ENCODE results near the gene TRIM37. TPM values are rescaled to one million over a fixed set of nuclear protein-coding genes. Genes with fewer than 3 reads are reported as not detected.
"Not testable (repeated sequence)": the region's sequence is repeated elsewhere in the genome, so short reads cannot be mapped to it uniquely, and the experiment has no call there.

The TRIM37 gene
- total RNA-seq, 1 donor from 2014 or later: 39.0 TPM

DNA sequence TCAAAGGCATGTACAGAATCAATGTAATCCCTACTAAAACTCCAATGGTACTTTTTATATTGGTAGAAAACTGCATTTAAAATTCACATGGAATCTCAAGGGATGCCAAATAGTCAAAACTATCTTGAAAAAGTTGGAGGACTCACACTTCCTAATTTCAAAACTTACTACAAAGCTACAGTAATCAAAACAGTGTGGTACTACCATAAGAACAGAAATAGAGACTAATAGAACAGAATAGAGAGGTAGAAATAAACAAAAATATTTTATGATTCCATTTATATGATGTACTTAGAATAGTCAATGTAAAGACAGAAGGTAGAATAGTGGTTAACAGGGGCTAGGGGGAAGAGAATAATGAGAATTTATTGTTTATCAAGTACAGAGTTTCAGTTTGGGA is 8.8 kb downstream of the TRIM37 start:
- TF ChIP-seq, protein P1, sequence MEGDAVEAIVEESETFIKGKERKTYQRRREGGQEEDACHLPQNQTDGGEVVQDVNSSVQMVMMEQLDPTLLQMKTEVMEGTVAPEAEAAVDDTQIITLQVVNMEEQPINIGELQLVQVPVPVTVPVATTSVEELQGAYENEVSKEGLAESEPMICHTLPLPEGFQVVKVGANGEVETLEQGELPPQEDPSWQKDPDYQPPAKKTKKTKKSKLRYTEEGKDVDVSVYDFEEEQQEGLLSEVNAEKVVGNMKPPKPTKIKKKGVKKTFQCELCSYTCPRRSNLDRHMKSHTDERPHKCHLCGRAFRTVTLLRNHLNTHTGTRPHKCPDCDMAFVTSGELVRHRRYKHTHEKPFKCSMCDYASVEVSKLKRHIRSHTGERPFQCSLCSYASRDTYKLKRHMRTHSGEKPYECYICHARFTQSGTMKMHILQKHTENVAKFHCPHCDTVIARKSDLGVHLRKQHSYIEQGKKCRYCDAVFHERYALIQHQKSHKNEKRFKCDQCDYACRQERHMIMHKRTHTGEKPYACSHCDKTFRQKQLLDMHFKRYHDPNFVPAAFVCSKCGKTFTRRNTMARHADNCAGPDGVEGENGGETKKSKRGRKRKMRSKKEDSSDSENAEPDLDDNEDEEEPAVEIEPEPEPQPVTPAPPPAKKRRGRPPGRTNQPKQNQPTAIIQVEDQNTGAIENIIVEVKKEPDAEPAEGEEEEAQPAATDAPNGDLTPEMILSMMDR (conservative IDR thresholded peaks at IDR 0.05): no peak
- no peaks in the 10 kb centered on the region for H3K4me1 Mint-ChIP-seq

DNA sequence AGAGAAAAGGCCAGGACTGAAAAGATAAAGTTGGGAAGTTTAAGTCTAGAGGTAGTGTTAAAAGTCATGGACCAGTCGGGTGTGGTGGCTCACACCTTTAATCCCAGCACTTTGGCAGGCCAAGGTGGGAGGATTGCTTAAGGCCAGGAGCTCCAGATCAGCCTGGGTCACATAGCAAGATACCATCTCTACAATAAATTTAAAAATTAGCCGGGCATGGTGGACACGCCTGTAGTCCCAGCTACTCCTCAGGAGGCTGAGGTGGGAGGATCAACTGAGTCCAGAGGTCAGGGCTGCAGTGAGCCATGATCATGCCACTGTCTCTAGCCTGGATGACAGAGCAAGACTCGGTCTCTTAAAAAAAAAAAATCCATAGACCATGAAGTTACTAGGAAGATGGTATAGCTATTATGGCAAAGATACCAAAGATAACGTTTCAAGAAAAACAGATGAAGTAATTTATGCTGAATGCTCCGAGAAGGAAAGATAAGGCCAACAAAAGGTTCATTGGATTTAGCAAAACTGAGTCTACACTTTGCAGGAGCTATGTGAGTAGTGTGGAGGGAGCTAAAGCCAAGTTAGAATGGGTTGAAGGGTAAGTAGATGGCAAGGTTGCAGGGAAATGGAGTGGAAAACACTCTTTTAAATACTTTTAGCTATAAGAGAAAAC is 11.7 kb downstream of the TRIM37 start:
- peaks cover 12% of the 10 kb centered on the region for H3K36me3 Mint-ChIP-seq (ENCODE audit: low read depth)
- no peak for DNase-seq (ENCODE audit: low read depth, low spot score)
- H3K27ac Mint-ChIP-seq (ENCODE audit: unreplicated experiment): no peak overlapping the region
- H3K4me1 Mint-ChIP-seq: no peaks in the 10 kb centered on the region
- no peaks in the 10 kb centered on the region for H3K27me3 Mint-ChIP-seq (ENCODE audit: low read depth)
- TF ChIP-seq, protein P1 (conservative IDR thresholded peaks at IDR 0.05): no peak
- peaks cover 5% of the 10 kb centered on the region for H3K9me3 Mint-ChIP-seq
- H3K4me3 Mint-ChIP-seq: no peak overlapping the region

More for the DNA sequence above, 8.8 kb downstream of the TRIM37 start:
- no peak for DNase-seq (ENCODE audit: low read depth, low spot score)
- H3K36me3 Mint-ChIP-seq (ENCODE audit: low read depth): peaks cover 17% of the 10 kb centered on the region
- H3K4me3 Mint-ChIP-seq: no peak overlapping the region
- H3K27me3 Mint-ChIP-seq (ENCODE audit: low read depth): no peaks in the 10 kb centered on the region
- H3K27ac Mint-ChIP-seq (ENCODE audit: unreplicated experiment): no peak overlapping the region
- H3K9me3 Mint-ChIP-seq: peaks cover 10% of the 10 kb centered on the region

DNA sequence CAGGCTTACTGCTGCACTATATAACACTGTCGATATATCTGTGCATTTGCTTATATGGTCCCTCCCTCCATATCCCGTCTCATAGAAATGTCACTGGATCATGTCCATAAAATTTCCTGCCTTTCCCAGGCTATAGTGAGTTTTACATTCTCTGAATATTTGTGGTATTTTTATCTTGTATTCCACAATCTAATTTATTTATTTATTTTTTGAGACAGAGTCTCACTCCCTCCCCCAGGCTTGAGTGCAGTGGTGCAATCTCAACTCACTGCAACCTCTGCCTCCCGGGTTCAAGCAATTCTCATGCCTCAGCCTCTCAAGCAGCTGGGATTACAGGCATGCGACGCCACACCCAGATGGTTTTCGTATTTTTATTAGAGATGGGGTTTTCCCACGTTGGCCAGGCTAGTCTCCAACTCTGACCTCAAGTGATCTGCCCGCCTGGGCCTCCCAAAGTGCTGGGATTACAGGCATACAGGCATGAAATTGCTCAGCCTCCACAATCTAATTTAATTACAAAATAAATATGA is 12.9 kb downstream of the TRIM37 start:
- Mint-ChIP-seq H3K27me3 (ENCODE audit: low read depth) (no peaks in the 10 kb centered on the region), H3K27ac (ENCODE audit: unreplicated experiment) (no peak overlapping the region), H3K9me3 (peaks cover 4% of the 10 kb centered on the region)

DNA sequence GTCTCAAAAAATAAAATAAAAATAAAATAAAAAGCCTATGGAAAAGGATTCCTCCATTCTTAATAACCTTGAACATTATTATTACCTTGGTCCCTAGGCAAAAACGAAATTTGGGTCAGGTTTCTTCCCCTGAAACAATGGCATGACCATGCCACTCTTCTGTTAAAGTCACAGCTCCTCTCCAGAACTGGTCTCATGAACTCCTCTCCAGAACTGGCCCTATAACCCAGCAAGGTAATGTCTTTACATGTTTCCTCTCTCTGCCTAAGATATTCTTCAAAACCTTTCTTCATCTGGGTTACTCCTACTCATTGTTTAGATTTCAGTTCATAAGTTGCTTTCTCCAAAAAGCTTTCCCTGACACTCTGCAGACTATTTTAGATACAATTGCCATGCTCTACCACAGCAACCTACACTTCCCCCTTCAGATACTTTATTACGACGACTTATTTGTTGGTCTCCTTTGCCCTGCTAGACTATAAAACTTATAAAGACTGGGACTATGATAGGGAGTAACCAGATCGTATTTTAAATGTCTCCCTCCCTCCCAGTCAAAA is 13.5 kb downstream of the TRIM37 start:
- TF ChIP-seq, protein P1 (conservative IDR thresholded peaks at IDR 0.05): no peak
- Mint-ChIP-seq H3K27me3 (ENCODE audit: low read depth) (no peaks in the 10 kb centered on the region), H3K27ac (ENCODE audit: unreplicated experiment) (no peak overlapping the region), H3K4me3 (no peak overlapping the region), H3K4me1 (no peaks in the 10 kb centered on the region), H3K36me3 (ENCODE audit: low read depth) (peaks cover 9% of the 10 kb centered on the region), H3K9me3 (peaks cover 4% of the 10 kb centered on the region)
- no peak for DNase-seq (ENCODE audit: low read depth, low spot score)

More for the DNA sequence above, 12.9 kb downstream of the TRIM37 start:
- no peak overlapping the region for H3K4me3 Mint-ChIP-seq
- peaks cover 9% of the 10 kb centered on the region for H3K36me3 Mint-ChIP-seq (ENCODE audit: low read depth)
- no peaks in the 10 kb centered on the region for H3K4me1 Mint-ChIP-seq
- TF ChIP-seq, protein P1 (conservative IDR thresholded peaks at IDR 0.05): no peak
- DNase-seq (ENCODE audit: low read depth, low spot score): no peak

DNA sequence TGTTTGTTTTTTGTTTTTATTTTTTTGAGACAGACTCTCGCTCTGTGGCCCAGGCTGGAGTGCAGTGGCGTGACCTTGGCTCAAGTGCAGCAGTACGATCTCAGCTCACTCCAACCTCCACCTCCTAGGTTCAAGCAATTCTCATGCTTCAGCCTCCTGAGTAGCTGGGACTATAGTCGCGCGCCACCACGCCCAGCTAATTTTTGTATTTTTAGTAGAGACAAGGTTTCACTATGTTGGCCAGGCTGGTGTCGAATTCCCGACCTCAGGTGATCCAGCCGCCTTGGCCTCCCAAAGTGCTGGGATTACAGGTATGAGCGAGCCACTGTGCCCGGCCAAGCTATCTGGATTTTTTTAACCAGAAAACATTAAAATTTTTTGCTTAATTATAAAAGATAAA is 16.1 kb downstream of the TRIM37 start:
- H3K4me1 Mint-ChIP-seq; DNase-seq (ENCODE audit: low read depth, low spot score); H3K4me3 Mint-ChIP-seq; H3K27ac Mint-ChIP-seq (ENCODE audit: unreplicated experiment); H3K27me3 Mint-ChIP-seq (ENCODE audit: low read depth); H3K36me3 Mint-ChIP-seq (ENCODE audit: low read depth); H3K9me3 Mint-ChIP-seq: not testable (repeated sequence)

GRCh38 chr17:59084154-59084553 is 22.5 kb downstream of the TRIM37 start:
- Mint-ChIP-seq H3K36me3 (ENCODE audit: low read depth) (peaks cover 11% of the 10 kb centered on the region), H3K4me3 (no peak overlapping the region), H3K4me1 (no peaks in the 10 kb centered on the region)

More at GRCh38 chr17:59084154-59084553, 22.5 kb downstream of the TRIM37 start:
- TF ChIP-seq, protein P1 (conservative IDR thresholded peaks at IDR 0.05): no peak
- H3K27ac Mint-ChIP-seq (ENCODE audit: unreplicated experiment): no peak overlapping the region
- no peaks in the 10 kb centered on the region for H3K9me3 Mint-ChIP-seq
- H3K27me3 Mint-ChIP-seq (ENCODE audit: low read depth): no peaks in the 10 kb centered on the region
- DNase-seq (ENCODE audit: low read depth, low spot score): no peak
